Endometrium (tissue), 2 donors: Measurements from ENCODE around the gene DUOXA2.
"Not testable (repeated sequence)": the region's sequence is repeated elsewhere in the genome, so short reads cannot be mapped to it uniquely, and the experiment has no call there.

ENCODE experiments used
- FAIRE-seq: peaks from 2 replicates; lab custom pipeline; 2012; peaks lifted over from hg19 to GRCh38; lab: Jason Lieb, UNC
- donor health status: control.
- donor health status: control.

The DUOXA2 gene

GRCh38 chr15:45117308-45118130 lies 3.4 kb downstream of the DUOXA2 start:
- no peak for FAIRE-seq

GRCh38 chr15:45118131-45118588 lies 4.0 kb downstream of the DUOXA2 start:
- FAIRE-seq = peak; percentile 93

- no peak for FAIRE-seq
Measured at GRCh38 chr15:45118996-45119395, 4.9 kb downstream of the DUOXA2 start.

GRCh38 chr15:45120081-45120972 lies 6.2 kb downstream of the DUOXA2 start:
- no peak for FAIRE-seq

- no peak for FAIRE-seq
Measured at GRCh38 chr15:45121020-45121419, 6.9 kb downstream of the DUOXA2 start.

GRCh38 chr15:45121706-45122417 lies 7.7 kb downstream of the DUOXA2 start:
- FAIRE-seq = no peak

GRCh38 chr15:45122719-45123118 lies 8.6 kb downstream of the DUOXA2 start:
- FAIRE-seq = no peak

GRCh38 chr15:45123397-45123796 lies 9.3 kb downstream of the DUOXA2 start:
- no peak for FAIRE-seq

GRCh38 chr15:45126535-45127158 lies 12.5 kb downstream of the DUOXA2 start:
- no peak for FAIRE-seq

GRCh38 chr15:45128971-45129639 lies 15.0 kb downstream of the DUOXA2 start:
- FAIRE-seq = no peak

GRCh38 chr15:45129651-45130129 lies 15.6 kb downstream of the DUOXA2 start, which contains the start of the genes DUOX1 and DUOXA1:
Gene DUOX1 (plus strand): TSS chr15:45129994. CDS start chr15:45131967, 1,973 bp downstream.
Gene DUOXA1 (minus strand): TSS chr15:45129879. CDS start chr15:45123014, 6,865 bp downstream.
- no peak for FAIRE-seq

GRCh38 chr15:45130291-45131000 lies 16.3 kb downstream of the DUOXA2 start:
- FAIRE-seq = no peak

GRCh38 chr15:45131510-45131909 lies 17.4 kb downstream of the DUOXA2 start:
- FAIRE-seq = no peak

GRCh38 chr15:45132844-45133560 lies 18.9 kb downstream of the DUOXA2 start:
- FAIRE-seq = no peak

- FAIRE-seq = no peak
Measured at GRCh38 chr15:45133561-45133920, 19.4 kb downstream of the DUOXA2 start.

- no peak for FAIRE-seq
Measured at GRCh38 chr15:45134046-45134445, 19.9 kb downstream of the DUOXA2 start.

- no peak for FAIRE-seq
Measured at GRCh38 chr15:45134682-45135604, 20.8 kb downstream of the DUOXA2 start.

GRCh38 chr15:45135705-45136377 lies 21.7 kb downstream of the DUOXA2 start:
- not testable (repeated sequence) for FAIRE-seq
